CD14-positive monocyte (primary cell): ENCODE measurements around the gene KIAA0586. TPM values are rescaled to one million over a fixed set of nuclear protein-coding genes. Genes with fewer than 3 reads are reported as not detected.

ENCODE experiments used
- DNase-seq, 3 donors: peaks; one replicate each; pipeline ENCODE4 v3.0.0-alpha.2; 2011 to 2022
- H2AFZ ChIP-seq: 2 replicates; pipeline ENCODE4 v1.6.0; 2012; ENCODE audit warnings: mild to moderate bottlenecking, low read depth, low read length, inconsistent platforms; ENCODE audit not compliant: insufficient read depth, poor library complexity, severe bottlenecking
- H3K27ac ChIP-seq, 2 donors: 1 replicate in 1 of 2; 2 replicates in 1 of 2; pipeline ENCODE4 v1.5.1; 2012 to 2013; ENCODE audit warnings: low read length in 2 of 2, control low read depth in 1 of 2, inconsistent platforms in 1 of 2, low read depth in 1 of 2, mild to moderate bottlenecking in 1 of 2
- H3K27me3 ChIP-seq, 2 donors: one replicate each; pipeline versions ENCODE4 v1.6.0 to v1.6.1; 2011 to 2013; ENCODE audit warnings: low read length in 2 of 2; ENCODE audit not compliant: control insufficient read depth in 2 of 2, insufficient read depth in 2 of 2
- H3K36me3 ChIP-seq, 2 donors: replicated peaks in 1 of 2; 1 replicate in 1 of 2; 2 replicates in 1 of 2; pipeline versions ENCODE4 v1.5.1 to v1.6.1; 2012 to 2013; ENCODE audit warnings: low read length in 2 of 2, control low read depth in 1 of 2, inconsistent platforms in 1 of 2, mild to moderate bottlenecking in 1 of 2; ENCODE audit not compliant: insufficient read depth in 2 of 2, control insufficient read depth in 1 of 2
- H3K4me1 ChIP-seq, 2 donors: 1 replicate in 1 of 2; 2 replicates in 1 of 2; pipeline versions ENCODE4 v1.5.1 to v1.6.1; 2012 to 2013; ENCODE audit warnings: low read length in 2 of 2, control low read depth in 1 of 2, inconsistent platforms in 1 of 2, mild to moderate bottlenecking in 1 of 2, moderate library complexity in 1 of 2; ENCODE audit not compliant: insufficient read depth in 2 of 2, control insufficient read depth in 1 of 2
- H3K4me2 ChIP-seq: replicated peaks from 2 replicates; pipeline ENCODE3; 2012; ENCODE audit warnings: low read length, moderate library complexity, mild to moderate bottlenecking; ENCODE audit not compliant: poor library complexity, severe bottlenecking; ENCODE audit errors: extremely low read depth
- H3K4me3 ChIP-seq, 3 experiments: fragments of 200-600 bp in 1 of 3; sonication (generic) in 1 of 3; replicated peaks in 1 of 3; 1 replicate in 2 of 3; 2 replicates in 1 of 3; pipeline ENCODE4 v1.5.1; 2011 to 2013; ENCODE audit warnings: low read length in 3 of 3, mild to moderate bottlenecking in 3 of 3, control low read depth in 2 of 3, low read depth in 2 of 3, inconsistent platforms in 1 of 3, moderate library complexity in 1 of 3
- H3K79me2 ChIP-seq: 2 replicates; pipeline ENCODE4 v1.6.0; 2012; ENCODE audit warnings: mild to moderate bottlenecking, control low read depth, inconsistent platforms, low read length, moderate library complexity; ENCODE audit not compliant: insufficient read depth
- H3K9ac ChIP-seq: 2 replicates; pipeline ENCODE4 v1.6.0; 2017; ENCODE audit warnings: low read length, mild to moderate bottlenecking; ENCODE audit not compliant: insufficient read depth, poor library complexity, severe bottlenecking
- H3K9me3 ChIP-seq, 2 donors: replicated peaks in 1 of 2; 1 replicate in 1 of 2; 2 replicates in 1 of 2; pipeline versions ENCODE4 v1.5.1 to v1.6.1; 2012 to 2013; ENCODE audit warnings: low read length in 2 of 2, control low read depth in 1 of 2; ENCODE audit not compliant: control insufficient read depth in 1 of 2, insufficient read depth in 1 of 2
- H4K20me1 ChIP-seq: 2 replicates; pipeline ENCODE4 v1.6.0; 2012; ENCODE audit warnings: mild to moderate bottlenecking, low read length, control low read depth, moderate library complexity; ENCODE audit not compliant: insufficient read depth
- H3K27ac Mint-ChIP-seq, 7 donors: one replicate each; pipeline ENCODE4 v1.8.0; 2020; ENCODE audit warnings: mild to moderate bottlenecking in 7 of 7, mixed read lengths in 7 of 7, moderate library complexity in 6 of 7, inconsistent platforms in 2 of 7
- H3K27me3 Mint-ChIP-seq, 3 donors: one replicate each; pipeline ENCODE4 v1.8.0; 2021 to 2022; ENCODE audit warnings: low read depth in 3 of 3, mild to moderate bottlenecking in 3 of 3, mixed read lengths in 3 of 3, moderate library complexity in 3 of 3, inconsistent platforms in 1 of 3
- H3K36me3 Mint-ChIP-seq, 2 donors: one replicate each; pipeline ENCODE4 v1.8.0; 2020; ENCODE audit warnings: mixed read lengths in 2 of 2, inconsistent platforms in 1 of 2, mild to moderate bottlenecking in 1 of 2
- H3K4me1 Mint-ChIP-seq: one replicate; pipeline ENCODE4 v1.8.0; 2020; ENCODE audit warnings: mild to moderate bottlenecking, mixed read lengths
- H3K4me3 Mint-ChIP-seq, 2 donors: one replicate each; pipeline ENCODE4 v1.8.0; 2020; ENCODE audit warnings: mild to moderate bottlenecking in 2 of 2, mixed read lengths in 2 of 2, moderate library complexity in 1 of 2
- H3K9me3 Mint-ChIP-seq, 7 donors: one replicate each; pipeline ENCODE4 v1.8.0; 2020 to 2022; ENCODE audit warnings: mixed read lengths in 7 of 7, mild to moderate bottlenecking in 6 of 7, moderate library complexity in 6 of 7, inconsistent platforms in 2 of 7
- CTCF ChIP-seq: fragments of 200-600 bp; IDR thresholded peaks from one replicate; pipeline ENCODE4 v1.8.0; 2022; ENCODE audit warnings: antibody characterized with exemption, mild to moderate bottlenecking
- WGBS: methylation state at CpG from one replicate; pipeline ENCODE4 v1.1.5; 2013; ENCODE audit warnings: missing lambda C conversion rate; ENCODE audit not compliant: insufficient coverage; 5-methylcytosine and 5-hydroxymethylcytosine counted together
- intact Hi-C, 2 donors: fragments of 100-400 bp; cut with micrococcal nuclease; formaldehyde crosslinking; loops; one replicate each; pipeline versions ENCODE4 v1.15.0 to v1.15.1; 2023
- polyA plus RNA-seq, 3 donors: library from polyadenylated mRNA; depleted of rRNA in 1 of 3; unstranded in 2 of 3; stranded (reverse) in 1 of 3; fragments of 300-500 nt in 2 of 3; fragments of >200 nt in 1 of 3; fragmentation: Illumina TruSeq in 2 of 3; gene quantifications; 1 replicate in 2 of 3; 2 replicates in 1 of 3; pipeline ENCODE4 v1.2.3, GENCODE V29; 2012 to 2021

Gene KIAA0586
- polyA plus RNA-seq, 3 donors = 3.4 to 7.5 (median 4.4) TPM

GRCh38 chr14:58466459-58466858 is 38.9 kb downstream of the KIAA0586 start:
- no peaks in the 10 kb centered on the region for H3K9me3 Mint-ChIP-seq
- Histone ChIP-seq H3K27me3 (no peaks in the 10 kb centered on the region), H3K4me2 (no peak overlapping the region), H3K79me2 (no peaks in the 10 kb centered on the region), H2AFZ (no peak overlapping the region), H4K20me1 (no peaks in the 10 kb centered on the region), H3K36me3 (peaks cover 47 to 79% of the 10 kb centered on the region in 2 donors), H3K9me3 (no peaks in the 10 kb centered on the region), H3K4me3 (no peak overlapping the region), H3K9ac (no peak overlapping the region), H3K4me1 (no peaks in the 10 kb centered on the region), H3K27ac (no peak overlapping the region)
- intact Hi-C loops = no loop called here
- 100% methylated on average over 1 of the region's 1 CpG for WGBS
- H3K36me3 Mint-ChIP-seq = peaks cover 56 to 58% of the 10 kb centered on the region in 2 donors
- DNase-seq = no peak
- H3K4me3 Mint-ChIP-seq = no peak overlapping the region
- no peaks in the 10 kb centered on the region for H3K4me1 Mint-ChIP-seq
- peak overlapping the region in 1 of 7 donors; percentile 11 for H3K27ac Mint-ChIP-seq
- H3K27me3 Mint-ChIP-seq = peaks cover 0 to 2% (median 0%) of the 10 kb centered on the region in 3 donors
- TF ChIP-seq CTCF = no peak

GRCh38 chr14:58467575-58467974 is 40.1 kb downstream of the KIAA0586 start:
- no peak overlapping the region for H3K27ac ChIP-seq
- H3K4me2 ChIP-seq = no peak overlapping the region
- Mint-ChIP-seq H3K27ac (no peak overlapping the region), H3K9me3 (no peaks in the 10 kb centered on the region), H3K36me3 (peaks cover 57 to 62% of the 10 kb centered on the region in 2 donors), H3K4me1 (no peaks in the 10 kb centered on the region), H3K27me3 (peaks cover 0 to 2% (median 0%) of the 10 kb centered on the region in 3 donors), H3K4me3 (no peak overlapping the region)
- H3K27me3 ChIP-seq = no peaks in the 10 kb centered on the region
- H3K36me3 ChIP-seq = peaks cover 43 to 74% of the 10 kb centered on the region in 2 donors
- H3K4me3 ChIP-seq = no peak overlapping the region
- intact Hi-C loops = no loop called here
- no peaks in the 10 kb centered on the region for H4K20me1 ChIP-seq
- H3K9me3 ChIP-seq = no peaks in the 10 kb centered on the region
- H3K9ac ChIP-seq = no peak overlapping the region
- TF ChIP-seq CTCF = no peak
- no peak for DNase-seq
- no CpG with 5 or more reads among the region's 2 CpGs for WGBS
- no peaks in the 10 kb centered on the region for H3K4me1 ChIP-seq
- no peaks in the 10 kb centered on the region for H3K79me2 ChIP-seq
- H2AFZ ChIP-seq = no peak overlapping the region
